Liver (tissue), 3 donors: ENCODE measurements around the gene SLC11A1.

Experiments
- EGR1 ChIP-seq, 2 donors: IDR thresholded peaks; 2 replicates each; pipeline ENCODE4 v1.6.1; 2016 to 2018; ENCODE audit warnings: antibody characterized with exemption in 2 of 2, low read depth in 2 of 2
- GABPA ChIP-seq, 2 donors: IDR thresholded peaks in 1 of 2; conservative IDR thresholded peaks in 1 of 2; 2 replicates each; pipeline ENCODE4 v1.6.1; 2016; ENCODE audit warnings: antibody characterized with exemption in 2 of 2, mild to moderate bottlenecking in 1 of 2, moderate library complexity in 1 of 2
- HNF4G ChIP-seq: IDR thresholded peaks from 2 replicates; pipeline ENCODE4 v1.6.1; 2016; ENCODE audit warnings: antibody characterized with exemption
- JUND ChIP-seq, 2 donors: IDR thresholded peaks; 2 replicates each; pipeline ENCODE4 v1.6.1; 2016; ENCODE audit warnings: antibody characterized with exemption in 2 of 2
- REST ChIP-seq: IDR thresholded peaks from 2 replicates; pipeline ENCODE4 v1.6.1; 2016; ENCODE audit warnings: antibody characterized with exemption, mild to moderate bottlenecking
- SP1 ChIP-seq: IDR thresholded peaks from 2 replicates; pipeline ENCODE4 v1.6.1; 2018; ENCODE audit warnings: antibody characterized with exemption, mild to moderate bottlenecking
- TAF1 ChIP-seq: conservative IDR thresholded peaks from 2 replicates; pipeline ENCODE4 v1.6.1; 2016; ENCODE audit warnings: antibody characterized with exemption, mild to moderate bottlenecking
- YY1 ChIP-seq: IDR thresholded peaks from 2 replicates; pipeline ENCODE4 v1.6.1; 2016; ENCODE audit warnings: antibody characterized with exemption, mild to moderate bottlenecking
- TF ChIP-seq, protein P1 (sequence below): fragments of 150-350 bp; IDR thresholded peaks from 2 replicates; pipeline ENCODE4 v1.5.1; 2017; ENCODE audit warnings: improper control_type of control experiment, low read depth, low read length; ENCODE audit not compliant: missing input control
- donor health status: healthy.
- donor health status: healthy.

DNA sequence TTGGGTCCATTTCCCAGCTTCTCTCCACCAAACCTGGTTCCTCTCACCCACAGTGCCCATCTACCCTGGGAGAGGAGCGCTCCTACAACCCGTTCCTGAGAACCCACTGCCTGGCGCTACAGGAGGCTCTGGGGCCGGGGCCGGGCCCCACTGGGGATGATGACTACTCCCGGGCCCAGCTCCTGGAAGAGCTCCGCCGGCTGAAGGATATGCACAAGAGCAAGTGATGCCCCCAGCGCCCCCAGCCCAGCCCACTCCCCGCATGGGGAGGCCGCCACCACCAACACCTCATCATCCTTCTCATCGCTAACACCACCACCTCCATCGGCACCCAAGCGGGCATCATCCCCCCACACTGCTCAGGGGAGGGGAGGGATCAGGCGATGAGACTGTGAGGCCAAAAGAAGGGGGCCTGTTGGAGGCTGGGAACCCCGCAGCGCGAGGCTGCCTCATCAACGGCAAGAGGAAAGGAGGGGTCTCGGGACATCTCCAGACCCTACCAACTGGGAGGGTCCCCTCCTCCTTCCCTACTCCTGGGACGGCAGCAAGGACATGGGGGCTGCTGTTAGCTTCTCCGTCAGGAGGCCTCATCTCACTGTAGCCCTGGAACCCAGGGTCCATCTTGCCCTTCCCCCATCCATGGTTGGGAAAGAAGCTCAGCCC lies 37.2 kb upstream of the SLC11A1 start:
- TF ChIP-seq, protein P1, sequence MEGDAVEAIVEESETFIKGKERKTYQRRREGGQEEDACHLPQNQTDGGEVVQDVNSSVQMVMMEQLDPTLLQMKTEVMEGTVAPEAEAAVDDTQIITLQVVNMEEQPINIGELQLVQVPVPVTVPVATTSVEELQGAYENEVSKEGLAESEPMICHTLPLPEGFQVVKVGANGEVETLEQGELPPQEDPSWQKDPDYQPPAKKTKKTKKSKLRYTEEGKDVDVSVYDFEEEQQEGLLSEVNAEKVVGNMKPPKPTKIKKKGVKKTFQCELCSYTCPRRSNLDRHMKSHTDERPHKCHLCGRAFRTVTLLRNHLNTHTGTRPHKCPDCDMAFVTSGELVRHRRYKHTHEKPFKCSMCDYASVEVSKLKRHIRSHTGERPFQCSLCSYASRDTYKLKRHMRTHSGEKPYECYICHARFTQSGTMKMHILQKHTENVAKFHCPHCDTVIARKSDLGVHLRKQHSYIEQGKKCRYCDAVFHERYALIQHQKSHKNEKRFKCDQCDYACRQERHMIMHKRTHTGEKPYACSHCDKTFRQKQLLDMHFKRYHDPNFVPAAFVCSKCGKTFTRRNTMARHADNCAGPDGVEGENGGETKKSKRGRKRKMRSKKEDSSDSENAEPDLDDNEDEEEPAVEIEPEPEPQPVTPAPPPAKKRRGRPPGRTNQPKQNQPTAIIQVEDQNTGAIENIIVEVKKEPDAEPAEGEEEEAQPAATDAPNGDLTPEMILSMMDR, result no peak
- TF ChIP-seq HNF4G (no peak), SP1 (no peak), JUND (IDR thresholded peaks at IDR 0.05) (no peak), REST (no peak), GABPA (IDR thresholded peaks at IDR 0.05 in 1 of 2, conservative IDR thresholded peaks at IDR 0.05 in 1 of 2) (no peak), TAF1 (no peak), YY1 (no peak), EGR1 (IDR thresholded peaks at IDR 0.05; ENCODE audit: low read depth in 2 of 2) (no peak)
